SK-N-SH (cell line): Measurements from ENCODE around the gene TULP4. TPM values are rescaled to one million over a fixed set of nuclear protein-coding genes. Genes with fewer than 3 reads are reported as not detected.

Experiments
- CTCF ChIA-PET: fragments of 300-600, 350-600 bp; formaldehyde crosslinking; extraction: SDS; loops from one replicate; lab custom pipeline; 2021; lab: Yijun Ruan, JAX
- POLR2A ChIA-PET: fragments of 350-600 bp; sonication (Branson Sonifier 250); formaldehyde crosslinking; extraction: SDS; loops from one replicate; lab custom pipeline; 2020; ENCODE audit warnings: antibody characterized with exemption, inconsistent platforms; lab: Yijun Ruan, JAX
- DNase-seq: peaks from one replicate; pipeline ENCODE4 v3.0.0; 2012
- H2AFZ ChIP-seq: fragments of 200-600 bp; sonication (generic); 2 replicates; pipeline ENCODE4 v1.8.1; 2016; ENCODE audit warnings: antibody characterized with exemption, mild to moderate bottlenecking, low read depth
- H3F3A ChIP-seq: fragments of 200-600 bp; sonication (generic); replicated peaks from 2 replicates; pipeline ENCODE3; 2016; ENCODE audit warnings: antibody characterized with exemption, mild to moderate bottlenecking; ENCODE audit not compliant: insufficient read depth
- H3K27ac ChIP-seq, 2 experiments: fragments of 200-500 bp in 1 of 2; fragments of 200-600 bp in 1 of 2; sonication (Bioruptor generic) in 1 of 2; sonication (generic), shearing (Covaris generic) in 1 of 2; 2 replicates each; pipeline versions ENCODE4 v1.5.1 to v1.6.1; 2014 to 2016; ENCODE audit warnings: low read depth in 2 of 2, inconsistent platforms in 1 of 2, low read length in 1 of 2, mild to moderate bottlenecking in 1 of 2, mixed read lengths in 1 of 2
- H3K27me3 ChIP-seq: fragments of 200-600 bp; sonication (generic), shearing (Covaris generic); 2 replicates; pipeline ENCODE4 v1.6.1; 2016; ENCODE audit warnings: mixed run types; ENCODE audit not compliant: insufficient read depth
- H3K36me3 ChIP-seq, 2 experiments: fragments of 200-500 bp in 1 of 2; fragments of 200-600 bp in 1 of 2; sonication (Bioruptor generic) in 1 of 2; sonication (generic) in 1 of 2; replicated peaks in 1 of 2; 2 replicates each; pipeline versions ENCODE3 to v1.5.1; 2014 to 2016; ENCODE audit warnings: low read length in 1 of 2, mild to moderate bottlenecking in 1 of 2; ENCODE audit not compliant: insufficient read depth in 2 of 2, control insufficient read depth in 1 of 2
- H3K4me1 ChIP-seq, 2 experiments: fragments of 200-500 bp in 1 of 2; fragments of 200-600 bp in 1 of 2; sonication (Bioruptor generic) in 1 of 2; sonication (generic), shearing (Covaris generic) in 1 of 2; 2 replicates each; pipeline versions ENCODE4 v1.5.1 to v1.6.1; 2014 to 2016; ENCODE audit warnings: low read depth in 1 of 2, low read length in 1 of 2, mixed run types in 1 of 2; ENCODE audit not compliant: insufficient read depth in 2 of 2, control insufficient read depth in 1 of 2
- H3K4me2 ChIP-seq: fragments of 200-600 bp; sonication (generic), shearing (Covaris generic); 2 replicates; pipeline ENCODE4 v1.6.1; 2017; ENCODE audit warnings: mixed run types
- H3K4me3 ChIP-seq, 2 experiments: fragments of 200-500 bp in 1 of 2; fragments of 200-600 bp in 1 of 2; sonication (Bioruptor generic) in 1 of 2; sonication (generic), shearing (Covaris generic) in 1 of 2; 2 replicates each; pipeline versions ENCODE4 v1.5.1 to v1.8.1; 2014 to 2016; ENCODE audit warnings: low read depth in 2 of 2, inconsistent platforms in 1 of 2, low read length in 1 of 2, mild to moderate bottlenecking in 1 of 2, mixed read lengths in 1 of 2, moderate library complexity in 1 of 2
- H3K79me2 ChIP-seq: fragments of 200-600 bp; sonication (generic); 2 replicates; pipeline ENCODE4 v1.8.1; 2017; ENCODE audit warnings: mild to moderate bottlenecking; ENCODE audit not compliant: insufficient read depth
- H3K9ac ChIP-seq: fragments of 200-600 bp; sonication (generic); 2 replicates; pipeline ENCODE4 v1.6.1; 2017; ENCODE audit warnings: mixed run types
- H3K9me2 ChIP-seq: fragments of 200-600 bp; sonication (generic); 2 replicates; pipeline ENCODE4 v1.6.1; 2017; ENCODE audit warnings: mixed run types
- H3K9me3 ChIP-seq: fragments of 200-600 bp; sonication (generic); 2 replicates; pipeline ENCODE4 v1.6.1; 2017; ENCODE audit warnings: mixed run types, mild to moderate bottlenecking, moderate library complexity
- H4K20me1 ChIP-seq: fragments of 200-600 bp; sonication (generic); 2 replicates; pipeline ENCODE4 v1.6.1; 2017; ENCODE audit warnings: mild to moderate bottlenecking, mixed run types; ENCODE audit not compliant: insufficient read depth
- CHD2 ChIP-seq: fragments of 150-350 bp; IDR thresholded peaks from 2 replicates; pipeline ENCODE4 v1.6.1; 2018; ENCODE audit warnings: low read length; ENCODE audit not compliant: partially characterized antibody
- ELF1 ChIP-seq: IDR thresholded peaks from 2 replicates; pipeline ENCODE4 v1.4.0; 2012
- EZH2phosphoT487 ChIP-seq: fragments of 200-600 bp; sonication (generic); IDR thresholded peaks from 2 replicates; pipeline ENCODE4 v1.6.1; 2017; ENCODE audit warnings: low read depth, mixed run types, mild to moderate bottlenecking, antibody characterized with exemption, moderate library complexity, borderline replicate concordance
- FOXJ3 ChIP-seq: sonication (generic); formaldehyde crosslinking; IDR thresholded peaks from 2 replicates; pipeline ENCODE4 v1.5.1; 2020; ENCODE audit warnings: mild to moderate bottlenecking, missing genetic modification reagents
- FOXM1 ChIP-seq: IDR thresholded peaks from 2 replicates; pipeline ENCODE4 v1.4.0; 2012; ENCODE audit warnings: low read depth, mild to moderate bottlenecking
- GABPA ChIP-seq: IDR thresholded peaks from 2 replicates; pipeline ENCODE4 v1.4.0; 2012; ENCODE audit warnings: low read depth, mild to moderate bottlenecking
- IRF3 ChIP-seq: fragments of 150-350 bp; IDR thresholded peaks from 2 replicates; pipeline ENCODE4 v1.6.1; 2016; ENCODE audit warnings: mild to moderate bottlenecking, low read depth, low read length
- MAX ChIP-seq: IDR thresholded peaks from 2 replicates; pipeline ENCODE4 v1.4.0; 2012; ENCODE audit warnings: low read depth
- POLR2AphosphoS5 ChIP-seq: IDR thresholded peaks from 2 replicates; pipeline ENCODE4 v1.6.1; 2012; ENCODE audit warnings: low read depth, low read length
- RAD21 ChIP-seq: IDR thresholded peaks from 2 replicates; pipeline ENCODE4 v1.6.1; 2012; ENCODE audit warnings: mild to moderate bottlenecking, low read length
- REST ChIP-seq: IDR thresholded peaks from 2 replicates; pipeline ENCODE4 v1.6.1; 2012; ENCODE audit warnings: mild to moderate bottlenecking, low read depth, low read length, moderate library complexity
- USF2 ChIP-seq: fragments of 150-350 bp; IDR thresholded peaks from 2 replicates; pipeline ENCODE4 v1.6.1; 2017; ENCODE audit warnings: antibody characterized with exemption, low read length, low read depth, borderline replicate concordance
- YY1 ChIP-seq: IDR thresholded peaks from 2 replicates; pipeline ENCODE4 v1.4.0; 2012; ENCODE audit warnings: low read depth, mild to moderate bottlenecking
- ZBTB33 ChIP-seq: IDR thresholded peaks from 2 replicates; pipeline ENCODE4 v1.4.0; 2012; ENCODE audit warnings: low read depth, borderline replicate concordance
- WGBS: methylation state at CpG from one replicate; pipeline ENCODE4 v1.1.6; 2017; ENCODE audit warnings: low lambda C conversion rate; 5-methylcytosine and 5-hydroxymethylcytosine counted together
- polyA plus RNA-seq, 3 experiments: library from polyadenylated mRNA; depleted of rRNA; stranded (reverse); fragments of >200 nt; gene quantifications; 2 replicates each; pipeline ENCODE4 v1.2.3, GENCODE V29; 2012

Gene TULP4
- polyA plus RNA-seq, 1 of the 3 experiments (the other 2 are of a cell fraction): 5.9 TPM

GRCh38 chr6:158531566-158531965, 219.3 kb downstream of the TULP4 start (continued):
- no peak for TF ChIP-seq FOXM1

GRCh38 chr6:158531970-158532369, 219.7 kb downstream of the TULP4 start:
- Histone ChIP-seq H3K36me3 (no peaks in the 10 kb centered on the region), H3K27ac (no peak overlapping the region), H3K9ac (no peak overlapping the region), H3K79me2 (no peaks in the 10 kb centered on the region), H3K4me2 (no peak overlapping the region), H2AFZ (no peak overlapping the region), H3K4me3 (no peak overlapping the region), H3K4me1 (peaks cover 0 to 4% of the 10 kb centered on the region in 2 experiments; a peak in 1 of 4 replicates), H3K9me2 (no peaks in the 10 kb centered on the region), H3K9me3 (peaks cover 8% of the 10 kb centered on the region; the same call in 1 of the 2 replicates), H3F3A (no peaks in the 10 kb centered on the region), H4K20me1 (no peaks in the 10 kb centered on the region), H3K27me3 (no peaks in the 10 kb centered on the region)
- CTCF ChIA-PET: interaction anchor here (1.5 kb wide), 1 partner anchor 311 kb away, joined by 5 read pairs; no protein-coding TSS in a partner anchor
- DNase-seq: no peak
- POLR2A ChIA-PET: no interaction called here
- 96% methylated on average over 2 of the region's 2 CpGs for WGBS
- TF ChIP-seq POLR2AphosphoS5 (no peak), USF2 (no peak), CHD2 (no peak)

GRCh38 chr6:158536084-158536890, 224.0 kb downstream of the TULP4 start:
- Histone ChIP-seq H3K4me2 (peak overlapping the region; percentile 98), H3K9ac (peak overlapping the region; percentile 28; the same call in 1 of the 2 replicates), H3K9me2 (no peaks in the 10 kb centered on the region), H3K27me3 (no peaks in the 10 kb centered on the region), H3K27ac (peak overlapping the region in 1 of 2 experiments; percentile 87; a peak in 2 of 4 replicates), H3K9me3 (no peaks in the 10 kb centered on the region), H3K4me3 (peak overlapping the region; percentile 64 to 84), H4K20me1 (no peaks in the 10 kb centered on the region), H3F3A (no peaks in the 10 kb centered on the region), H3K79me2 (no peaks in the 10 kb centered on the region), H3K36me3 (no peaks in the 10 kb centered on the region), H2AFZ (peak overlapping the region; percentile 59; the same call in 1 of the 2 replicates), H3K4me1 (peaks cover 0 to 8% of the 10 kb centered on the region in 2 experiments; a peak in 1 of 4 replicates)
- POLR2A ChIA-PET: interaction anchor here (0.5 to 1.9 kb wide), 9 partner anchors 16 to 328 kb away, joined by 3 to 6 read pairs (median 4); partner anchors contain the start of genes DYNLT1 and TMEM181
- under 1% methylated on average over 24 of the region's 75 CpGs for WGBS
- peak; percentile 90 for DNase-seq
- CTCF ChIA-PET: interaction anchor here (0.8 to 2.6 kb wide), 8 partner anchors 17 to 322 kb away, joined by 3 to 21 read pairs (median 4); no protein-coding TSS in a partner anchor
- TF ChIP-seq ELF1 (0 out of 2 replicates have a peak, but pooled peaks have one; percentile 19), FOXM1 (no peak), MAX (peak; percentile 63; the same call in 1 of the 2 replicates), GABPA (peak; percentile 19; the same call in 1 of the 2 replicates), REST (peak; percentile 100), POLR2AphosphoS5 (no peak), FOXJ3 (CRISPR knock-in tag) (peak; percentile 22; the same call in 1 of the 2 replicates), RAD21 (no peak), IRF3 (no peak), EZH2phosphoT487 (no peak), ZBTB33 (no peak), YY1 (no peak)
